Measurements from ENCODE around the gene AUNIP. TPM values are rescaled to one million over a fixed set of nuclear protein-coding genes. Genes with fewer than 3 reads are reported as not detected.

AUNIP gene
- total RNA-seq, 1 experiment from 2014 or later, result 22.2 TPM

GRCh38 chr1:25799352-25799934 is 59.8 kb downstream of the AUNIP start:
- Histone ChIP-seq H2BK12ac (ENCODE audit: insufficient read length, low read depth, low read length) (no peak overlapping the region), H3K4me2 (ENCODE audit: insufficient read depth, insufficient read length, low read length) (peak overlapping the region; percentile 35), H3K27ac (ENCODE audit: insufficient read length, low read depth, low read length) (no peak overlapping the region), H2BK20ac (ENCODE audit: low read depth, low read length, poor library complexity, severe bottlenecking) (no peak overlapping the region), H3K56ac (ENCODE audit: insufficient read length, low read depth, low read length) (no peak overlapping the region), H3K79me1 (ENCODE audit: insufficient read depth, low read depth, low read length, poor library complexity, severe bottlenecking) (no peaks in the 10 kb centered on the region), H3K9me3 (ENCODE audit: control insufficient read depth, low read depth, low read length) (no peaks in the 10 kb centered on the region), H4K91ac (ENCODE audit: insufficient read length, low read depth, low read length) (no peak overlapping the region), H3T11ph (ENCODE audit: low read length) (no peak overlapping the region), H3K23ac (ENCODE audit: insufficient read length, low read depth, low read length) (no peak overlapping the region), H4K20me1 (ENCODE audit: control insufficient read depth, insufficient read depth, insufficient read length) (no peaks in the 10 kb centered on the region), H3K27me3 (ENCODE audit: insufficient read depth, low read length) (no peaks in the 10 kb centered on the region), H3K14ac (ENCODE audit: insufficient read depth, low read length) (peak overlapping the region; percentile 90), H4K8ac (replicated peaks; ENCODE audit: insufficient read length, low read depth, low read length) (no peak overlapping the region), H2AK5ac (ENCODE audit: insufficient read length, low read length) (no peak overlapping the region), H2BK15ac (ENCODE audit: low read depth, low read length) (peak overlapping the region; percentile 93; the same call in 1 of the 2 replicates), H3K23me2 (ENCODE audit: insufficient read length, low read depth, low read length, poor library complexity, severe bottlenecking) (peaks cover 6% of the 10 kb centered on the region), H3K79me2 (ENCODE audit: insufficient read depth, low read length) (no peaks in the 10 kb centered on the region), H3K4ac (ENCODE audit: low read depth, low read length) (no peak overlapping the region), H2BK120ac (ENCODE audit: low read depth, low read length, poor library complexity, severe bottlenecking) (no peak overlapping the region), H2AFZ (ENCODE audit: low read length) (no peak overlapping the region), H3K9ac (ENCODE audit: extremely low read depth, insufficient read length, low read length) (no peak overlapping the region), H3K4me1 (ENCODE audit: insufficient read depth, low read length) (no peaks in the 10 kb centered on the region), H3K18ac (ENCODE audit: insufficient read length, low read depth, low read length) (peak overlapping the region; percentile 83), H4K5ac (ENCODE audit: insufficient read length, low read depth, low read length) (no peak overlapping the region), H2BK5ac (ENCODE audit: insufficient read length, low read length) (no peak overlapping the region)
- Mint-ChIP-seq H3K27me3 (ENCODE audit: low read depth) (peaks cover 5% of the 10 kb centered on the region), H3K4me3 (peak overlapping the region; percentile 58 to 75), H3K36me3 (ENCODE audit: insufficient read depth in 1 of 3, low read depth in 3 of 3) (peaks cover 0 to 15% (median 3%) of the 10 kb centered on the region in 3 experiments; a peak in 3 of 7 replicates), H3K27ac (peak overlapping the region in 1 of 3 experiments; percentile 85; a peak in 1 of 7 replicates), H3K4me1 (peaks cover 31 to 46% of the 10 kb centered on the region in 2 experiments), H3K9me3 (no peaks in the 10 kb centered on the region; a peak in 1 of 5 replicates)
- WGBS (ENCODE audit: extremely low coverage, insufficient read length, low lambda C conversion rate), result no CpG with 5 or more reads among the region's 12 CpGs
- no peak for TF ChIP-seq CTCF (conservative IDR thresholded peaks at IDR 0.05)
- no peak for DNase-seq

All from H9 (cell line).